ENCODE results near the gene GRIA4. TPM values are rescaled to one million over a fixed set of nuclear protein-coding genes. Genes with fewer than 3 reads are reported as not detected.

The GRIA4 gene
- total RNA-seq, 5 donors from 2014 or later (not counting 1 experiment from before 2014, with no cell fraction given) = 0.09 TPM; not detected in 4

GRCh38 chr11:105644839-105645573 is 35.1 kb downstream of the GRIA4 start:
- H3K9me3 ChIP-seq = no peaks in the 10 kb centered on the region
- H3K4me1 ChIP-seq (ENCODE audit: control insufficient read depth in 1 of 2, extremely low read depth in 1 of 2, insufficient read depth in 2 of 2, low read length in 2 of 2) = no peaks in the 10 kb centered on the region
- H3K27me3 Mint-ChIP-seq = no peaks in the 10 kb centered on the region
- H3K36me3 Mint-ChIP-seq = no peaks in the 10 kb centered on the region
- no peak overlapping the region for H3K4me3 Mint-ChIP-seq
- ATAC-seq (replicated peaks in 1 of 4) (no peak), DNase-seq (no peak)
- peaks cover 0 to 14% (median 12%) of the 10 kb centered on the region in 3 donors for H3K9me3 Mint-ChIP-seq
- no peaks in the 10 kb centered on the region for H3K27me3 ChIP-seq (replicated peaks in 1 of 2; ENCODE audit: control insufficient read depth in 2 of 2, extremely low read depth in 1 of 2, insufficient read depth in 2 of 2, low read length in 1 of 2)
- no peaks in the 10 kb centered on the region for H3K36me3 ChIP-seq (ENCODE audit: control insufficient read depth in 2 of 2, extremely low read depth in 1 of 2, insufficient read depth in 1 of 2, low read length in 1 of 2)
- CTCF ChIA-PET = no interaction called here
- H3K27ac ChIP-seq (ENCODE audit: low read length) = no peak overlapping the region
- H3K4me1 Mint-ChIP-seq = no peaks in the 10 kb centered on the region
- POLR2A ChIA-PET = interaction anchor here in 1 of 2 donors (0.6 kb wide), 1 partner anchor 28 kb away, joined by 3 read pairs; no protein-coding TSS in a partner anchor
- no peak overlapping the region for H3K4me3 ChIP-seq (ENCODE audit: control insufficient read depth in 1 of 2, extremely low read depth in 1 of 2, low read length in 1 of 2)
- 57% methylated on average over 1 of the region's 7 CpGs for WGBS (ENCODE audit: insufficient coverage)
- no peak overlapping the region for H3K27ac Mint-ChIP-seq

- H3K4me1 Mint-ChIP-seq = no peaks in the 10 kb centered on the region
- ATAC-seq (replicated peaks in 1 of 4) (no peak), DNase-seq (no peak)
Measured at GRCh38 chr11:105647780-105648179, 37.9 kb downstream of the GRIA4 start.

GRCh38 chr11:105648762-105649161 is 38.9 kb downstream of the GRIA4 start:
- Mint-ChIP-seq H3K9me3 (peaks cover 0 to 14% (median 12%) of the 10 kb centered on the region in 3 donors), H3K36me3 (no peaks in the 10 kb centered on the region), H3K27ac (no peak overlapping the region), H3K4me3 (no peak overlapping the region), H3K27me3 (no peaks in the 10 kb centered on the region), H3K4me1 (no peaks in the 10 kb centered on the region)
- WGBS (ENCODE audit: insufficient coverage) = 100% methylated on average over 2 of the region's 4 CpGs
- ChIA-PET POLR2A (no interaction called here), CTCF (no interaction called here)
- DNase-seq = no peak
- H3K27me3 ChIP-seq (replicated peaks in 1 of 2; ENCODE audit: control insufficient read depth in 2 of 2, extremely low read depth in 1 of 2, insufficient read depth in 2 of 2, low read length in 1 of 2) = no peaks in the 10 kb centered on the region
- no peaks in the 10 kb centered on the region for H3K36me3 ChIP-seq (ENCODE audit: control insufficient read depth in 2 of 2, extremely low read depth in 1 of 2, insufficient read depth in 1 of 2, low read length in 1 of 2)
- no peak for ATAC-seq (replicated peaks in 1 of 4)
- no peaks in the 10 kb centered on the region for H3K4me1 ChIP-seq (ENCODE audit: control insufficient read depth in 1 of 2, extremely low read depth in 1 of 2, insufficient read depth in 2 of 2, low read length in 2 of 2)
- no peak overlapping the region for H3K4me3 ChIP-seq (ENCODE audit: control insufficient read depth in 1 of 2, extremely low read depth in 1 of 2, low read length in 1 of 2)
- no peaks in the 10 kb centered on the region for H3K9me3 ChIP-seq
- no peak overlapping the region for H3K27ac ChIP-seq (ENCODE audit: low read length)

More at GRCh38 chr11:105647780-105648179, 37.9 kb downstream of the GRIA4 start:
- ChIA-PET CTCF (no interaction called here), POLR2A (no interaction called here)
- Histone ChIP-seq H3K4me1 (ENCODE audit: control insufficient read depth in 1 of 2, extremely low read depth in 1 of 2, insufficient read depth in 2 of 2, low read length in 2 of 2) (no peaks in the 10 kb centered on the region), H3K9me3 (no peaks in the 10 kb centered on the region), H3K27me3 (replicated peaks in 1 of 2; ENCODE audit: control insufficient read depth in 2 of 2, extremely low read depth in 1 of 2, insufficient read depth in 2 of 2, low read length in 1 of 2) (no peaks in the 10 kb centered on the region), H3K36me3 (ENCODE audit: control insufficient read depth in 2 of 2, extremely low read depth in 1 of 2, insufficient read depth in 1 of 2, low read length in 1 of 2) (no peaks in the 10 kb centered on the region), H3K27ac (ENCODE audit: low read length) (no peak overlapping the region), H3K4me3 (ENCODE audit: control insufficient read depth in 1 of 2, extremely low read depth in 1 of 2, low read length in 1 of 2) (no peak overlapping the region)
- H3K27me3 Mint-ChIP-seq = no peaks in the 10 kb centered on the region
- 80% methylated on average over 1 of the region's 1 CpG for WGBS (ENCODE audit: insufficient coverage)
- peaks cover 0 to 14% (median 12%) of the 10 kb centered on the region in 3 donors for H3K9me3 Mint-ChIP-seq
- no peaks in the 10 kb centered on the region for H3K36me3 Mint-ChIP-seq
- H3K4me3 Mint-ChIP-seq = no peak overlapping the region
- H3K27ac Mint-ChIP-seq = no peak overlapping the region

- CTCF ChIA-PET = no interaction called here
- WGBS (ENCODE audit: insufficient coverage) = 70% methylated on average over 2 of the region's 4 CpGs
- no peak for ATAC-seq (replicated peaks in 1 of 4)
Measured at GRCh38 chr11:105665281-105665680, 55.4 kb downstream of the GRIA4 start.

GRCh38 chr11:105667441-105667840 is 57.6 kb downstream of the GRIA4 start:
- ChIA-PET POLR2A (no interaction called here), CTCF (no interaction called here)
- H3K9me3 Mint-ChIP-seq = peaks cover 0 to 3% (median 0%) of the 10 kb centered on the region in 3 donors
- H3K36me3 ChIP-seq (ENCODE audit: control insufficient read depth in 2 of 2, extremely low read depth in 1 of 2, insufficient read depth in 1 of 2, low read length in 1 of 2) = no peaks in the 10 kb centered on the region
- ATAC-seq (replicated peaks in 1 of 4) = no peak
- H3K27ac ChIP-seq (ENCODE audit: low read length) = no peak overlapping the region
- H3K27me3 Mint-ChIP-seq = no peaks in the 10 kb centered on the region
- no CpG with 5 or more reads among the region's 1 CpG for WGBS (ENCODE audit: insufficient coverage)
- H3K27me3 ChIP-seq (replicated peaks in 1 of 2; ENCODE audit: control insufficient read depth in 2 of 2, extremely low read depth in 1 of 2, insufficient read depth in 2 of 2, low read length in 1 of 2) = no peaks in the 10 kb centered on the region
- H3K27ac Mint-ChIP-seq = no peak overlapping the region
- H3K4me3 ChIP-seq (ENCODE audit: control insufficient read depth in 1 of 2, extremely low read depth in 1 of 2, low read length in 1 of 2) = no peak overlapping the region
- H3K4me1 ChIP-seq (ENCODE audit: control insufficient read depth in 1 of 2, extremely low read depth in 1 of 2, insufficient read depth in 2 of 2, low read length in 2 of 2) = no peaks in the 10 kb centered on the region
- no peaks in the 10 kb centered on the region for H3K9me3 ChIP-seq
- no peak for DNase-seq
- no peak overlapping the region for H3K4me3 Mint-ChIP-seq
- H3K36me3 Mint-ChIP-seq = no peaks in the 10 kb centered on the region
- H3K4me1 Mint-ChIP-seq = no peaks in the 10 kb centered on the region

More at GRCh38 chr11:105665281-105665680, 55.4 kb downstream of the GRIA4 start:
- Mint-ChIP-seq H3K27me3 (no peaks in the 10 kb centered on the region), H3K4me3 (no peak overlapping the region), H3K9me3 (no peaks in the 10 kb centered on the region), H3K36me3 (no peaks in the 10 kb centered on the region), H3K4me1 (no peaks in the 10 kb centered on the region), H3K27ac (no peak overlapping the region)
- no peaks in the 10 kb centered on the region for H3K9me3 ChIP-seq
- no peaks in the 10 kb centered on the region for H3K36me3 ChIP-seq (ENCODE audit: control insufficient read depth in 2 of 2, extremely low read depth in 1 of 2, insufficient read depth in 1 of 2, low read length in 1 of 2)
- H3K4me3 ChIP-seq (ENCODE audit: control insufficient read depth in 1 of 2, extremely low read depth in 1 of 2, low read length in 1 of 2) = no peak overlapping the region
- no peak for DNase-seq
- H3K27me3 ChIP-seq (replicated peaks in 1 of 2; ENCODE audit: control insufficient read depth in 2 of 2, extremely low read depth in 1 of 2, insufficient read depth in 2 of 2, low read length in 1 of 2) = no peaks in the 10 kb centered on the region
- POLR2A ChIA-PET = no interaction called here
- no peaks in the 10 kb centered on the region for H3K4me1 ChIP-seq (ENCODE audit: control insufficient read depth in 1 of 2, extremely low read depth in 1 of 2, insufficient read depth in 2 of 2, low read length in 2 of 2)
- no peak overlapping the region for H3K27ac ChIP-seq (ENCODE audit: low read length)

- ChIA-PET POLR2A (no interaction called here), CTCF (no interaction called here)
- Histone ChIP-seq H3K4me1 (ENCODE audit: control insufficient read depth in 1 of 2, extremely low read depth in 1 of 2, insufficient read depth in 2 of 2, low read length in 2 of 2) (no peaks in the 10 kb centered on the region), H3K27ac (ENCODE audit: low read length) (no peak overlapping the region), H3K36me3 (ENCODE audit: control insufficient read depth in 2 of 2, extremely low read depth in 1 of 2, insufficient read depth in 1 of 2, low read length in 1 of 2) (no peaks in the 10 kb centered on the region), H3K4me3 (ENCODE audit: control insufficient read depth in 1 of 2, extremely low read depth in 1 of 2, low read length in 1 of 2) (no peak overlapping the region), H3K9me3 (no peaks in the 10 kb centered on the region), H3K27me3 (replicated peaks in 1 of 2; ENCODE audit: control insufficient read depth in 2 of 2, extremely low read depth in 1 of 2, insufficient read depth in 2 of 2, low read length in 1 of 2) (no peaks in the 10 kb centered on the region)
- H3K36me3 Mint-ChIP-seq = no peaks in the 10 kb centered on the region
- no peak for ATAC-seq (replicated peaks in 1 of 4)
- no peak overlapping the region for H3K27ac Mint-ChIP-seq
- H3K27me3 Mint-ChIP-seq = no peaks in the 10 kb centered on the region
- no peak overlapping the region for H3K4me3 Mint-ChIP-seq
- H3K9me3 Mint-ChIP-seq = peaks cover 0 to 6% (median 3%) of the 10 kb centered on the region in 3 donors
- H3K4me1 Mint-ChIP-seq = no peaks in the 10 kb centered on the region
- DNase-seq = no peak
Measured at GRCh38 chr11:105670811-105671210, 60.9 kb downstream of the GRIA4 start.
